H9 (cell line): Measurements from ENCODE around the gene DENND5B. TPM values are rescaled to one million over a fixed set of nuclear protein-coding genes. Genes with fewer than 3 reads are reported as not detected.

Source experiments
- DNase-seq: peaks from one replicate; pipeline ENCODE4 v3.0.0-alpha.2; 2017
- H2AFZ ChIP-seq: one replicate; pipeline ENCODE4 v1.6.1; 2013; ENCODE audit warnings: mild to moderate bottlenecking, low read length, control low read depth, moderate library complexity
- H2AK5ac ChIP-seq: 2 replicates; pipeline ENCODE4 v1.6.1; 2013; ENCODE audit warnings: low read length, control low read depth, mixed read lengths; ENCODE audit not compliant: insufficient read length
- H2BK120ac ChIP-seq: one replicate; pipeline ENCODE4 v1.6.1; 2013; ENCODE audit warnings: low read depth, mild to moderate bottlenecking, low read length, control low read depth, inconsistent platforms; ENCODE audit not compliant: poor library complexity, severe bottlenecking
- H2BK12ac ChIP-seq: 2 replicates; pipeline ENCODE4 v1.6.1; 2013; ENCODE audit warnings: low read length, control low read depth, mixed read lengths, low read depth; ENCODE audit not compliant: insufficient read length
- H2BK15ac ChIP-seq: 2 replicates; pipeline ENCODE4 v1.6.1; 2013; ENCODE audit warnings: low read depth, low read length, control low read depth
- H2BK20ac ChIP-seq: one replicate; pipeline ENCODE4 v1.6.1; 2013; ENCODE audit warnings: low read depth, mild to moderate bottlenecking, low read length, control low read depth, inconsistent platforms; ENCODE audit not compliant: poor library complexity, severe bottlenecking
- H2BK5ac ChIP-seq: 2 replicates; pipeline ENCODE4 v1.6.1; 2013; ENCODE audit warnings: low read length, control low read depth, mixed read lengths; ENCODE audit not compliant: insufficient read length
- H3K14ac ChIP-seq: 2 replicates; pipeline ENCODE4 v1.6.1; 2013; ENCODE audit warnings: low read length, control low read depth; ENCODE audit not compliant: insufficient read depth
- H3K18ac ChIP-seq: 2 replicates; pipeline ENCODE4 v1.6.1; 2013; ENCODE audit warnings: low read depth, mild to moderate bottlenecking, mixed read lengths, low read length, control low read depth; ENCODE audit not compliant: insufficient read length
- H3K23ac ChIP-seq: 2 replicates; pipeline ENCODE4 v1.6.1; 2013; ENCODE audit warnings: low read length, control low read depth, mixed read lengths, low read depth; ENCODE audit not compliant: insufficient read length
- H3K23me2 ChIP-seq: 2 replicates; pipeline ENCODE4 v1.6.1; 2013; ENCODE audit warnings: low read depth, mild to moderate bottlenecking, mixed read lengths, low read length, control low read depth; ENCODE audit not compliant: insufficient read length, poor library complexity, severe bottlenecking
- H3K27ac ChIP-seq: 2 replicates; pipeline ENCODE4 v1.5.1; 2013; ENCODE audit warnings: low read length, control low read depth, mixed read lengths, low read depth; ENCODE audit not compliant: insufficient read length
- H3K27me3 ChIP-seq: 2 replicates; pipeline ENCODE4 v1.6.1; 2013; ENCODE audit warnings: low read length, control low read depth, inconsistent platforms; ENCODE audit not compliant: insufficient read depth
- H3K4ac ChIP-seq: 2 replicates; pipeline ENCODE4 v1.6.1; 2013; ENCODE audit warnings: low read depth, mild to moderate bottlenecking, control low read depth, inconsistent platforms, low read length, moderate library complexity
- H3K4me1 ChIP-seq: 2 replicates; pipeline ENCODE4 v1.6.1; 2013; ENCODE audit warnings: low read length, control low read depth, inconsistent platforms; ENCODE audit not compliant: insufficient read depth
- H3K4me2 ChIP-seq: 2 replicates; pipeline ENCODE4 v1.6.1; 2013; ENCODE audit warnings: low read length, control low read depth, mixed read lengths; ENCODE audit not compliant: insufficient read length, insufficient read depth
- H3K56ac ChIP-seq: 2 replicates; pipeline ENCODE4 v1.6.1; 2013; ENCODE audit warnings: low read depth, mild to moderate bottlenecking, mixed read lengths, low read length, control low read depth; ENCODE audit not compliant: insufficient read length
- H3K79me1 ChIP-seq: 2 replicates; pipeline ENCODE4 v1.6.1; 2013; ENCODE audit warnings: low read depth, mild to moderate bottlenecking, moderate library complexity, low read length, control low read depth, inconsistent platforms; ENCODE audit not compliant: insufficient read depth, poor library complexity, severe bottlenecking
- H3K79me2 ChIP-seq: 2 replicates; pipeline ENCODE4 v1.6.1; 2013; ENCODE audit warnings: low read length, control low read depth, inconsistent platforms; ENCODE audit not compliant: insufficient read depth
- H3K9ac ChIP-seq: 2 replicates; pipeline ENCODE4 v1.6.1; 2013; ENCODE audit warnings: low read length, control low read depth, mixed read lengths; ENCODE audit not compliant: insufficient read length; ENCODE audit errors: extremely low read depth
- H3K9me3 ChIP-seq: one replicate; pipeline ENCODE4 v1.6.1; 2013; ENCODE audit warnings: low read depth, low read length, inconsistent platforms; ENCODE audit not compliant: control insufficient read depth
- H3T11ph ChIP-seq: one replicate; pipeline ENCODE4 v1.6.1; 2013; ENCODE audit warnings: mild to moderate bottlenecking, low read length, control low read depth, inconsistent platforms
- H4K20me1 ChIP-seq: one replicate; pipeline ENCODE4 v1.6.1; 2013; ENCODE audit not compliant: control insufficient read depth, insufficient read length, insufficient read depth
- H4K5ac ChIP-seq: 2 replicates; pipeline ENCODE4 v1.6.1; 2013; ENCODE audit warnings: low read depth, mild to moderate bottlenecking, mixed read lengths, low read length, control low read depth; ENCODE audit not compliant: insufficient read length
- H4K8ac ChIP-seq: replicated peaks from 2 replicates; pipeline ENCODE4 v1.6.1; 2013; ENCODE audit warnings: low read length, control low read depth, mixed read lengths, low read depth; ENCODE audit not compliant: insufficient read length
- H4K91ac ChIP-seq: 2 replicates; pipeline ENCODE4 v1.6.1; 2013; ENCODE audit warnings: low read depth, mild to moderate bottlenecking, moderate library complexity, mixed read lengths, low read length, control low read depth; ENCODE audit not compliant: insufficient read length
- H3K27ac Mint-ChIP-seq, 3 experiments: 2 replicates in 2 of 3; 3 replicates in 1 of 3; pipeline ENCODE4 v1.8.0; 2020 to 2021; ENCODE audit warnings: mixed read lengths in 3 of 3, mild to moderate bottlenecking in 1 of 3, moderate library complexity in 1 of 3
- H3K27me3 Mint-ChIP-seq: 2 replicates; pipeline ENCODE4 v1.8.0; 2021; ENCODE audit warnings: low read depth, mild to moderate bottlenecking, moderate library complexity, mixed read lengths
- H3K36me3 Mint-ChIP-seq, 3 experiments: 2 replicates in 2 of 3; 3 replicates in 1 of 3; pipeline ENCODE4 v1.8.0; 2020 to 2021; ENCODE audit warnings: low read depth in 3 of 3, mixed read lengths in 3 of 3; ENCODE audit not compliant: insufficient read depth in 1 of 3
- H3K4me1 Mint-ChIP-seq, 2 experiments: 2 replicates each; pipeline ENCODE4 v1.8.0; 2020; ENCODE audit warnings: mixed read lengths in 2 of 2
- H3K4me3 Mint-ChIP-seq, 2 experiments: 2 replicates in 1 of 2; 3 replicates in 1 of 2; pipeline ENCODE4 v1.8.0; 2020 to 2021; ENCODE audit warnings: mild to moderate bottlenecking in 2 of 2, mixed read lengths in 2 of 2, moderate library complexity in 1 of 2
- H3K9me3 Mint-ChIP-seq, 2 experiments: 2 replicates in 1 of 2; 3 replicates in 1 of 2; pipeline ENCODE4 v1.8.0; 2020; ENCODE audit warnings: mild to moderate bottlenecking in 2 of 2, mixed read lengths in 2 of 2, moderate library complexity in 1 of 2
- WGBS: extraction: QIAGEN DNeasy Blood & Tissue Kit; methylation state at CpG from one replicate; pipeline ENCODE4 v1.1.7; 2013; ENCODE audit warnings: missing lambda C conversion rate, low lambda C conversion rate, mixed read lengths; ENCODE audit not compliant: insufficient read length; ENCODE audit errors: extremely low coverage; 5-methylcytosine and 5-hydroxymethylcytosine counted together
- total RNA-seq: library from RNA; stranded (reverse); gene quantifications from 2 replicates; pipeline ENCODE4 v1.2.1, GENCODE V29; 2021
- TF ChIP-seq, protein P1 (sequence below): fragments of 200-600 bp; sonication (generic); conservative IDR thresholded peaks from 3 replicates; pipeline ENCODE4 v1.8.0; 2021; ENCODE audit warnings: antibody characterized with exemption, mild to moderate bottlenecking

The DENND5B gene
- total RNA-seq, 1 experiment from 2014 or later: 13.4 TPM

DNA sequence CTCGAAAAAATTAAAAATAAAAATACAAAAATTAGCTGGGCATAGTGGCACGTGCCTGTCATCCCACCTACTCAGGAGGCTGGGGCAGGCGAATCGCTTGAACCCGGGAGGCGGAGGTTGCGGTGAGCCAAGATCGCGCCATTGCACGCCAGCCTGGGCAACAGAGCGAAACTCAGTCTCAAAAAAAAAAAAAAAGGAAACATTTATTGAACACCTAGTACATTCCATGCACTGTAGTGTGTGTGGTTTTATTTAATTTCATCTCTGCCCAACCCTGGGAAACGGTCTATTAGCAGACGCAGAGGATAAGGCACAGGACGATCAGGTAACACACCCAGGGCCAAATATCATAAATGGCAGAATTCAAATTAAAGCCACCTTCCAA, 229.2 kb downstream of the DENND5B start:
- H3K14ac ChIP-seq: no peak overlapping the region
- no peak overlapping the region for H2BK15ac ChIP-seq
- H2BK120ac ChIP-seq: no peak overlapping the region
- no peak overlapping the region for H2BK5ac ChIP-seq
- no peak overlapping the region for H4K8ac ChIP-seq
- H2BK12ac ChIP-seq: no peak overlapping the region
- H3K4me3 Mint-ChIP-seq: peak overlapping the region in 1 of 2 experiments; percentile 40; a peak in 2 of 5 replicates
- no peak overlapping the region for H2AK5ac ChIP-seq
- H3K4ac ChIP-seq: no peak overlapping the region
- no peak overlapping the region for H2AFZ ChIP-seq
- H3K27ac ChIP-seq: no peak overlapping the region
- no peaks in the 10 kb centered on the region for H3K9me3 ChIP-seq
- H2BK20ac ChIP-seq: no peak overlapping the region
- H3K18ac ChIP-seq: no peak overlapping the region
- H4K20me1 ChIP-seq: no peaks in the 10 kb centered on the region
- no peak overlapping the region for H3K9ac ChIP-seq
- H3K4me2 ChIP-seq: no peak overlapping the region
- H3K23me2 ChIP-seq: no peaks in the 10 kb centered on the region
- H3K4me1 ChIP-seq: peaks cover 5% of the 10 kb centered on the region; the same call in 1 of the 2 replicates
- no peaks in the 10 kb centered on the region for H3K27me3 ChIP-seq
- no peaks in the 10 kb centered on the region for H3K79me2 ChIP-seq
- peaks cover 0 to 4% (median 0%) of the 10 kb centered on the region in 3 experiments; a peak in 1 of 7 replicates for H3K36me3 Mint-ChIP-seq
- no peak for DNase-seq
- H3K79me1 ChIP-seq: no peaks in the 10 kb centered on the region
- H3K23ac ChIP-seq: no peak overlapping the region
- H3K4me1 Mint-ChIP-seq: peaks cover 40 to 43% of the 10 kb centered on the region in 2 experiments
- no peak overlapping the region for H3K56ac ChIP-seq
- H3K9me3 Mint-ChIP-seq: no peaks in the 10 kb centered on the region
- peak overlapping the region; percentile 93 to 99 (median 99); a peak in 5 of 7 replicates for H3K27ac Mint-ChIP-seq
- no peak overlapping the region for H4K91ac ChIP-seq
- no peak overlapping the region for H3T11ph ChIP-seq
- WGBS: no CpG with 5 or more reads among the region's 14 CpGs
- no peak overlapping the region for H4K5ac ChIP-seq
- H3K27me3 Mint-ChIP-seq: no peaks in the 10 kb centered on the region
- TF ChIP-seq, protein P1, sequence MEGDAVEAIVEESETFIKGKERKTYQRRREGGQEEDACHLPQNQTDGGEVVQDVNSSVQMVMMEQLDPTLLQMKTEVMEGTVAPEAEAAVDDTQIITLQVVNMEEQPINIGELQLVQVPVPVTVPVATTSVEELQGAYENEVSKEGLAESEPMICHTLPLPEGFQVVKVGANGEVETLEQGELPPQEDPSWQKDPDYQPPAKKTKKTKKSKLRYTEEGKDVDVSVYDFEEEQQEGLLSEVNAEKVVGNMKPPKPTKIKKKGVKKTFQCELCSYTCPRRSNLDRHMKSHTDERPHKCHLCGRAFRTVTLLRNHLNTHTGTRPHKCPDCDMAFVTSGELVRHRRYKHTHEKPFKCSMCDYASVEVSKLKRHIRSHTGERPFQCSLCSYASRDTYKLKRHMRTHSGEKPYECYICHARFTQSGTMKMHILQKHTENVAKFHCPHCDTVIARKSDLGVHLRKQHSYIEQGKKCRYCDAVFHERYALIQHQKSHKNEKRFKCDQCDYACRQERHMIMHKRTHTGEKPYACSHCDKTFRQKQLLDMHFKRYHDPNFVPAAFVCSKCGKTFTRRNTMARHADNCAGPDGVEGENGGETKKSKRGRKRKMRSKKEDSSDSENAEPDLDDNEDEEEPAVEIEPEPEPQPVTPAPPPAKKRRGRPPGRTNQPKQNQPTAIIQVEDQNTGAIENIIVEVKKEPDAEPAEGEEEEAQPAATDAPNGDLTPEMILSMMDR: no peak
